Measurements from ENCODE around the gene DHRS4.

DHRS4 gene

GRCh38 chr14:23953464-23954278 is at the start of gene DHRS4:
Gene DHRS4 (plus strand): TSS chr14:23953770. CDS start chr14:23953789, 19 bp downstream.
- peak; percentile 83 for DNase-seq

- peak; percentile 83 for DNase-seq
Measured at GRCh38 chr14:23910101-23910875, 43.3 kb upstream of the DHRS4 start.

GRCh38 chr14:23910876-23911210 is 42.7 kb upstream of the DHRS4 start:
- DNase-seq: no peak

GRCh38 chr14:23915559-23915958 is 38.0 kb upstream of the DHRS4 start:
- DNase-seq: no peak

GRCh38 chr14:23916004-23916403 is 37.6 kb upstream of the DHRS4 start:
- no peak for DNase-seq

- no peak for DNase-seq
Measured at GRCh38 chr14:23916446-23916845, 37.1 kb upstream of the DHRS4 start.

GRCh38 chr14:23922545-23922944 is 31.0 kb upstream of the DHRS4 start:
- no peak for DNase-seq

GRCh38 chr14:23925523-23926075 is 28.0 kb upstream of the DHRS4 start:
- no peak for DNase-seq

GRCh38 chr14:23926543-23926942 is 27.0 kb upstream of the DHRS4 start:
- no peak for DNase-seq

- DNase-seq: no peak
Measured at GRCh38 chr14:23929136-23929535, 24.4 kb upstream of the DHRS4 start.

- DNase-seq: peak; percentile 74
Measured at GRCh38 chr14:23929822-23930294, 23.7 kb upstream of the DHRS4 start.

- DNase-seq: peak; percentile 43
Measured at GRCh38 chr14:23930742-23931141, 22.8 kb upstream of the DHRS4 start.

GRCh38 chr14:23931721-23932289 is 21.8 kb upstream of the DHRS4 start:
- DNase-seq: no peak

- DNase-seq: no peak
Measured at GRCh38 chr14:23932639-23933038, 20.9 kb upstream of the DHRS4 start.

GRCh38 chr14:23933108-23933741 is 20.3 kb upstream of the DHRS4 start:
- DNase-seq: no peak

- DNase-seq: no peak
Measured at GRCh38 chr14:23933742-23934128, 19.8 kb upstream of the DHRS4 start.

- no peak for DNase-seq
Measured at GRCh38 chr14:23935158-23935557, 18.4 kb upstream of the DHRS4 start.

GRCh38 chr14:23936084-23936829 is 17.3 kb upstream of the DHRS4 start:
- DNase-seq: no peak

GRCh38 chr14:23937203-23937602 is 16.4 kb upstream of the DHRS4 start:
- no peak for DNase-seq

- no peak for DNase-seq
Measured at GRCh38 chr14:23938823-23939222, 14.7 kb upstream of the DHRS4 start.

GRCh38 chr14:23939607-23940326 is 13.8 kb upstream of the DHRS4 start:
- no peak for DNase-seq

GRCh38 chr14:23941230-23941629 is 12.3 kb upstream of the DHRS4 start:
- no peak for DNase-seq
